GM18519 (cell line): ENCODE data around the gene CEP55.
"Not testable (repeated sequence)": the region's sequence is repeated elsewhere in the genome, so short reads cannot be mapped to it uniquely, and the experiment has no call there.

Experiments
- ATAC-seq: cut with Tn5 transposase; IDR thresholded peaks from one replicate; pipeline ENCODE4 v1.9.1; 2021; ENCODE audit warnings: mild to moderate bottlenecking, moderate library complexity; ENCODE audit not compliant: unreplicated experiment, low FRiP score

CEP55 gene

GRCh38 chr10:93505075-93505474 is 8.7 kb downstream of the CEP55 start:
- no peak for ATAC-seq

GRCh38 chr10:93509816-93510215 is 13.4 kb downstream of the CEP55 start:
- no peak for ATAC-seq

- no peak for ATAC-seq
Observed at GRCh38 chr10:93512565-93512964, 16.2 kb downstream of the CEP55 start.

- no peak for ATAC-seq
Observed at GRCh38 chr10:93513091-93513490, 16.7 kb downstream of the CEP55 start.

GRCh38 chr10:93514521-93514920 is 18.1 kb downstream of the CEP55 start:
- no peak for ATAC-seq

GRCh38 chr10:93515071-93516005 is 18.9 kb downstream of the CEP55 start:
- no peak for ATAC-seq

- ATAC-seq, result no peak
Observed at GRCh38 chr10:93516006-93516380, 19.6 kb downstream of the CEP55 start.

GRCh38 chr10:93518531-93518930 is 22.1 kb downstream of the CEP55 start:
- ATAC-seq, result no peak

- ATAC-seq, result no peak
Observed at GRCh38 chr10:93535293-93535692, 38.9 kb downstream of the CEP55 start.

GRCh38 chr10:93540871-93541270 is 44.5 kb downstream of the CEP55 start:
- ATAC-seq, result not testable (repeated sequence)

GRCh38 chr10:93541402-93542357 is 45.3 kb downstream of the CEP55 start:
- ATAC-seq, result no peak

- no peak for ATAC-seq
Observed at GRCh38 chr10:93542358-93542791, 46.0 kb downstream of the CEP55 start.

- not testable (repeated sequence) for ATAC-seq
Observed at GRCh38 chr10:93546995-93547394, 50.6 kb downstream of the CEP55 start.

- no peak for ATAC-seq
Observed at GRCh38 chr10:93547522-93547921, 51.1 kb downstream of the CEP55 start.

GRCh38 chr10:93548376-93549071 is 52.1 kb downstream of the CEP55 start:
- ATAC-seq, result no peak

- no peak for ATAC-seq
Observed at GRCh38 chr10:93550606-93551005, 54.2 kb downstream of the CEP55 start.

GRCh38 chr10:93552780-93553179 is 56.4 kb downstream of the CEP55 start:
- no peak for ATAC-seq

- ATAC-seq, result no peak
Observed at GRCh38 chr10:93553482-93554315, 57.3 kb downstream of the CEP55 start.

- no peak for ATAC-seq
Observed at GRCh38 chr10:93554316-93554663, 57.9 kb downstream of the CEP55 start.
